PC-9 (cell line): ENCODE measurements around the gene LIF. TPM values are rescaled to one million over a fixed set of nuclear protein-coding genes. Genes with fewer than 3 reads are reported as not detected.

Experiments used
- BruUV-seq: library from RNA; stranded (reverse); fragments of 400-500 nt; replicated peaks from 2 replicates; lab custom pipeline; 2021; lab: Mats Ljungman, UMichigan
- CTCF ChIA-PET: fragments of 300-600 bp; sonication (Branson Sonifier 250); formaldehyde crosslinking; loops from one replicate; lab custom pipeline; 2022; ENCODE audit warnings: antibody characterized with exemption; lab: Charles Lee
- POLR2A ChIA-PET: fragments of 300-600 bp; sonication (Branson Sonifier 250); formaldehyde crosslinking; loops from one replicate; lab custom pipeline; 2022; ENCODE audit warnings: antibody characterized with exemption; ENCODE audit not compliant: unreplicated experiment; lab: Charles Lee
- DNase-seq, 2 experiments: peaks; one replicate each; pipeline versions ENCODE4 v3.0.0 to v3.0.0-alpha.2; 2015 to 2022; ENCODE audit warnings: mixed read lengths in 1 of 2
- H2AFZ ChIP-seq: fragments of 200-600 bp; sonication (generic); 2 replicates; pipeline ENCODE4 v1.8.1; 2017; ENCODE audit warnings: antibody characterized with exemption
- H3F3A ChIP-seq: fragments of 200-600 bp; sonication (generic); 2 replicates; pipeline ENCODE4 v1.8.1; 2017; ENCODE audit warnings: antibody characterized with exemption, mild to moderate bottlenecking, low read depth; ENCODE audit not compliant: insufficient read depth
- H3K27ac ChIP-seq: fragments of 200-600 bp; sonication (generic); 2 replicates; pipeline ENCODE4 v1.6.1; 2016; ENCODE audit warnings: mixed run types
- H3K27me3 ChIP-seq: fragments of 200-600 bp; sonication (generic); 2 replicates; pipeline ENCODE4 v1.6.1; 2016; ENCODE audit warnings: low read depth, mixed run types; ENCODE audit not compliant: insufficient read depth
- H3K36me3 ChIP-seq: fragments of 200-600 bp; sonication (generic); 2 replicates; pipeline ENCODE4 v1.6.1; 2016; ENCODE audit warnings: low read depth, mixed run types
- H3K4me1 ChIP-seq: fragments of 200-600 bp; sonication (generic); replicated peaks from 2 replicates; pipeline ENCODE4 v1.6.1; 2016; ENCODE audit warnings: mixed run types; ENCODE audit not compliant: insufficient read depth
- H3K4me2 ChIP-seq: fragments of 200-600 bp; sonication (generic); 2 replicates; pipeline ENCODE4 v1.6.1; 2017; ENCODE audit warnings: mixed run types
- H3K4me3 ChIP-seq: fragments of 200-600 bp; sonication (generic); 2 replicates; pipeline ENCODE4 v1.6.1; 2016; ENCODE audit warnings: mixed run types
- H3K79me2 ChIP-seq: fragments of 200-600 bp; sonication (generic); 2 replicates; pipeline ENCODE4 v1.6.1; 2017; ENCODE audit warnings: low read depth, mixed run types
- H3K9me2 ChIP-seq: fragments of 200-600 bp; sonication (generic); 2 replicates; pipeline ENCODE4 v1.8.1; 2017; ENCODE audit warnings: mild to moderate bottlenecking; ENCODE audit not compliant: insufficient read depth
- H3K9me3 ChIP-seq: fragments of 200-600 bp; sonication (generic); 2 replicates; pipeline ENCODE4 v1.8.1; 2016; ENCODE audit warnings: low read depth; ENCODE audit not compliant: insufficient read depth
- H4K20me1 ChIP-seq: fragments of 200-600 bp; sonication (generic); 2 replicates; pipeline ENCODE4 v1.8.1; 2017; ENCODE audit not compliant: insufficient read depth
- EZH2 ChIP-seq: fragments of 200-600 bp; sonication (generic); IDR thresholded peaks from 2 replicates; pipeline ENCODE4 v1.8.0; 2017; ENCODE audit warnings: antibody characterized with exemption, low read depth
- intact Hi-C: fragments of 100-400 bp; cut with micrococcal nuclease; formaldehyde crosslinking; loops from one replicate; pipeline ENCODE4 v1.10.0; 2022; ENCODE audit not compliant: unreplicated experiment
- total RNA-seq: library from RNA; stranded (reverse); gene quantifications from 2 replicates; pipeline ENCODE4 v1.2.3, GENCODE V29; 2021
- TF ChIP-seq, protein P1 (sequence below): fragments of 200-600 bp; sonication (generic); conservative IDR thresholded peaks from 2 replicates; pipeline ENCODE4 v1.6.1; 2017; ENCODE audit warnings: mixed run types, antibody characterized with exemption, mild to moderate bottlenecking, moderate library complexity

Gene LIF
- total RNA-seq, 1 experiment from 2014 or later, result 17.4 TPM

DNA sequence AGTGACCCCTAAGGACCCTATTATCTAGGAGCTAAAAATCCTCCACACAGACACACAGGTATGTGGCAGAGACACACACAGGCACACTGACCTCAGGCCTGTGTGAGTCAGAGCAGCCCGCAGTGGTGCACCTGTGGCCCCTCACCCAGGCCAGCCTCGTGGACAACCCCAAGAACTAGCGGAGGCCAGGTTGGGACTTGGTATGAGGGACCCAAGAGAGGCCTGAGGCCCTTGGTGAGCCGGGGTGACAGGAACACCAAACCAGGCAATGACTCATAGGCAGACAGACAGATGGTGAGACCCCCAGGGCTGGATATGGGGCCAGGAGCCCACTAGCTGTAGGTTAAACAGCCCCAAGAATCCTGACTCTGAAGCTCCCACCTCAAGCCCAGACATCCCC, 36.8 kb upstream of the LIF start:
- ChIA-PET POLR2A (no interaction called here), CTCF (no interaction called here)
- peaks cover 4% of the 10 kb centered on the region for H3K4me1 ChIP-seq
- H3K79me2 ChIP-seq, result no peaks in the 10 kb centered on the region
- no peak overlapping the region for H3K27ac ChIP-seq
- no peak for DNase-seq
- intact Hi-C loops, result no loop called here
- TF ChIP-seq, protein P1, sequence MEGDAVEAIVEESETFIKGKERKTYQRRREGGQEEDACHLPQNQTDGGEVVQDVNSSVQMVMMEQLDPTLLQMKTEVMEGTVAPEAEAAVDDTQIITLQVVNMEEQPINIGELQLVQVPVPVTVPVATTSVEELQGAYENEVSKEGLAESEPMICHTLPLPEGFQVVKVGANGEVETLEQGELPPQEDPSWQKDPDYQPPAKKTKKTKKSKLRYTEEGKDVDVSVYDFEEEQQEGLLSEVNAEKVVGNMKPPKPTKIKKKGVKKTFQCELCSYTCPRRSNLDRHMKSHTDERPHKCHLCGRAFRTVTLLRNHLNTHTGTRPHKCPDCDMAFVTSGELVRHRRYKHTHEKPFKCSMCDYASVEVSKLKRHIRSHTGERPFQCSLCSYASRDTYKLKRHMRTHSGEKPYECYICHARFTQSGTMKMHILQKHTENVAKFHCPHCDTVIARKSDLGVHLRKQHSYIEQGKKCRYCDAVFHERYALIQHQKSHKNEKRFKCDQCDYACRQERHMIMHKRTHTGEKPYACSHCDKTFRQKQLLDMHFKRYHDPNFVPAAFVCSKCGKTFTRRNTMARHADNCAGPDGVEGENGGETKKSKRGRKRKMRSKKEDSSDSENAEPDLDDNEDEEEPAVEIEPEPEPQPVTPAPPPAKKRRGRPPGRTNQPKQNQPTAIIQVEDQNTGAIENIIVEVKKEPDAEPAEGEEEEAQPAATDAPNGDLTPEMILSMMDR, result no peak
- no peak for TF ChIP-seq EZH2
- H3K9me3 ChIP-seq, result no peaks in the 10 kb centered on the region
- H3K27me3 ChIP-seq, result no peaks in the 10 kb centered on the region
- no TSS peak for BruUV-seq
- H3K4me2 ChIP-seq, result no peak overlapping the region
- no peaks in the 10 kb centered on the region for H3K36me3 ChIP-seq
- no peak overlapping the region for H3K4me3 ChIP-seq
- H3F3A ChIP-seq, result peaks cover 17% of the 10 kb centered on the region
- no peak overlapping the region for H2AFZ ChIP-seq
- H4K20me1 ChIP-seq, result no peaks in the 10 kb centered on the region
- no peaks in the 10 kb centered on the region for H3K9me2 ChIP-seq

DNA sequence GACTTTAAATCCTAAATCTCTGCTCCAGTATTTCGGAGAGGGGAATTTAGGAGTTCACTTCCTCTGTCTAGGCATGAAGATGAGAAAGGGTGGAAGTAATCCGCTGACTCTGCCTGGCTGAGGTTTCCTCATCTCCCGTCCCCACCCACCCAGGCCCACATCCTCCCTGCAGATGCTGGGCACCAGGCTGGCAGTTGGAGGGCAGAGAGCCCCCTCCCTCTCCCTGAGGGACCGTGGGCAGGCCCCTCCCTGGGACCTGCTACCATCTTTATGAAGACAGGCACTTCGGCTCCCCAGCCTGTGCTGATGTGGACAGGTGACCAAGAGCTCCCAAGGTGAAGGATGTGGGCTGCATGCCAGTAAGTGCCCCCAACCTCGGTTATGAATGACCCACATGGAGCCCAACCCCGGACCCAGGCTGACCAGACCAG, 36.1 kb upstream of the LIF start:
- no peaks in the 10 kb centered on the region for H3K9me3 ChIP-seq
- no peak overlapping the region for H2AFZ ChIP-seq
- no peak overlapping the region for H3K4me2 ChIP-seq
- DNase-seq, result no peak
- H3K27me3 ChIP-seq, result no peaks in the 10 kb centered on the region
- TF ChIP-seq, protein P1, result no peak
- no peak for TF ChIP-seq EZH2
- no TSS peak for BruUV-seq
- no peaks in the 10 kb centered on the region for H3K9me2 ChIP-seq
- H4K20me1 ChIP-seq, result no peaks in the 10 kb centered on the region
- peaks cover 12% of the 10 kb centered on the region for H3F3A ChIP-seq
- H3K27ac ChIP-seq, result no peak overlapping the region
- no peak overlapping the region for H3K4me3 ChIP-seq
- H3K4me1 ChIP-seq, result no peaks in the 10 kb centered on the region
- H3K36me3 ChIP-seq, result no peaks in the 10 kb centered on the region
- CTCF ChIA-PET, result no interaction called here
- POLR2A ChIA-PET, result interaction anchor here (0.5 kb wide), 1 partner anchor 130 kb away, joined by 3 read pairs; no protein-coding TSS in a partner anchor
- intact Hi-C loops, result no loop called here
- no peaks in the 10 kb centered on the region for H3K79me2 ChIP-seq

DNA sequence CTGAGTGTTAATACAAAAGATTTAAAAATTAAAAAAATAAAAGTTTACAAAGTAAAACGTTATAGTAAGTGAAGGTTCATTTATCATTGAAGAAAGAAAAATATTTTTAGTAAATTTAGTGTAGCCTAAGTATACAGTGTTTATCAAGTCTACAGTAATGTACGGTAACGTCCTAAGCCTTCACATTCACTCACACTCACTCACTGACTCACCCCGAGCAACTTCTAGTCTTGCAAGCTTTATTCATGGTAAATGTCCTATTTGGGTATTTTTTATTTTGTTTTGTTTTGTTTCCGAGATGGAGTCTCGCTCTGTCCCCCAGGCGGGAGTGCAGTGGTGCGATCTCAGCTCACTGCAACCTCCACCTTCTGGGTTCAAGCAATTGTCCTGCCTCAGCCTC, 33.9 kb upstream of the LIF start:
- Histone ChIP-seq H3K4me2 (no peak overlapping the region), H3K27me3 (no peaks in the 10 kb centered on the region), H3K9me2 (no peaks in the 10 kb centered on the region), H3K4me3 (no peak overlapping the region), H3K36me3 (no peaks in the 10 kb centered on the region), H4K20me1 (no peaks in the 10 kb centered on the region), H3K79me2 (no peaks in the 10 kb centered on the region), H3K9me3 (no peaks in the 10 kb centered on the region), H3K4me1 (no peaks in the 10 kb centered on the region), H2AFZ (no peak overlapping the region), H3F3A (peaks cover 9% of the 10 kb centered on the region), H3K27ac (no peak overlapping the region)
- TF ChIP-seq, protein P1, result no peak
- no peak for TF ChIP-seq EZH2
- intact Hi-C loops, result no loop called here
- no peak for DNase-seq
- BruUV-seq, result no TSS peak
- ChIA-PET CTCF (interaction anchor here (1.1 kb wide), 1 partner anchor 107 kb away, joined by 3 read pairs; the partner anchor contains the start of gene RNF215), POLR2A (interaction anchor here (0.6 to 0.8 kb wide), 2 partner anchors 15 to 1373 kb away, joined by 3 to 5 read pairs; no protein-coding TSS in a partner anchor)
